Natural killer cell (primary cell): ENCODE results near the gene BCL2. TPM values are rescaled to one million over a fixed set of nuclear protein-coding genes. Genes with fewer than 3 reads are reported as not detected.
A peak's percentile ranks its signal among the peaks of the same experiment; 100 is the strongest.

Experiments used
- ATAC-seq, 3 donors: fragments of 150-1000 bp in 2 of 3; fragments of 200-7000 bp in 1 of 3; cut with Tn5 transposase; 1 replicate in 1 of 3; 2 replicates in 2 of 3; pipeline ENCODE4 v1.10.0; 2021; ENCODE audit warnings: mild to moderate bottlenecking in 2 of 3, moderate library complexity in 2 of 3
- DNase-seq, 2 donors: peaks; one replicate each; pipeline versions ENCODE4 v3.0.0 to v3.0.0-alpha.2; 2013 to 2021; ENCODE audit warnings: mixed read lengths in 1 of 2
- H3K27ac ChIP-seq: one replicate; pipeline ENCODE4 v1.5.1; 2013; ENCODE audit warnings: mild to moderate bottlenecking, low read length
- H3K27me3 ChIP-seq: one replicate; pipeline ENCODE4 v1.6.1; 2013; ENCODE audit warnings: low read length; ENCODE audit not compliant: control insufficient read depth, insufficient read depth
- H3K36me3 ChIP-seq: one replicate; pipeline ENCODE4 v1.6.1; 2013; ENCODE audit warnings: low read length; ENCODE audit not compliant: control insufficient read depth, insufficient read depth
- H3K4me1 ChIP-seq: one replicate; pipeline ENCODE4 v1.6.1; 2013; ENCODE audit warnings: low read length; ENCODE audit not compliant: control insufficient read depth, insufficient read depth
- H3K4me3 ChIP-seq: one replicate; pipeline ENCODE4 v1.5.1; 2013; ENCODE audit warnings: low read length
- H3K9me3 ChIP-seq: one replicate; pipeline ENCODE4 v1.6.1; 2013; ENCODE audit warnings: low read length; ENCODE audit not compliant: control insufficient read depth, insufficient read depth
- H3K27ac Mint-ChIP-seq, 2 donors: one replicate each; pipeline ENCODE4 v1.8.0; 2022; ENCODE audit warnings: mild to moderate bottlenecking in 2 of 2, mixed read lengths in 2 of 2, moderate library complexity in 1 of 2
- H3K27me3 Mint-ChIP-seq, 2 donors: one replicate each; pipeline ENCODE4 v1.8.0; 2022; ENCODE audit warnings: low read depth in 2 of 2, mixed read lengths in 2 of 2
- H3K36me3 Mint-ChIP-seq: one replicate; pipeline ENCODE4 v1.8.0; 2022; ENCODE audit warnings: mixed read lengths
- H3K4me1 Mint-ChIP-seq, 2 donors: one replicate each; pipeline ENCODE4 v1.8.0; 2022; ENCODE audit warnings: mixed read lengths in 2 of 2
- H3K4me3 Mint-ChIP-seq: one replicate; pipeline ENCODE4 v1.8.0; 2022; ENCODE audit warnings: mild to moderate bottlenecking, moderate library complexity, mixed read lengths
- H3K9me3 Mint-ChIP-seq, 2 donors: one replicate each; pipeline ENCODE4 v1.8.0; 2022; ENCODE audit warnings: mixed read lengths in 2 of 2
- whole genome bisulfite sequencing: methylation state at CpG from one replicate; pipeline ENCODE4 v1.1.7; 2013; ENCODE audit warnings: missing lambda C conversion rate; ENCODE audit not compliant: insufficient coverage; 5-methylcytosine and 5-hydroxymethylcytosine counted together
- intact Hi-C: fragments of 100-400 bp; cut with micrococcal nuclease; formaldehyde crosslinking; loops from one replicate; pipeline ENCODE4 v1.14.2; 2022
- total RNA-seq, 4 donors: library from RNA; stranded (reverse); fragments of 120-200 nt in 1 of 4; gene quantifications; one replicate each; pipeline versions ENCODE4 v1.2.3 to v1.2.4, GENCODE V29; 2013 to 2022
- TF ChIP-seq, protein P1 (sequence below): fragments of 200-600 bp; IDR thresholded peaks from one replicate; pipeline ENCODE4 v1.8.0; 2022; ENCODE audit warnings: antibody characterized with exemption

BCL2 gene
- total RNA-seq, 3 donors from 2014 or later (not counting 1 experiment from before 2014, with no cell fraction given): 28.2 to 64.2 (median 33.4) TPM

DNA sequence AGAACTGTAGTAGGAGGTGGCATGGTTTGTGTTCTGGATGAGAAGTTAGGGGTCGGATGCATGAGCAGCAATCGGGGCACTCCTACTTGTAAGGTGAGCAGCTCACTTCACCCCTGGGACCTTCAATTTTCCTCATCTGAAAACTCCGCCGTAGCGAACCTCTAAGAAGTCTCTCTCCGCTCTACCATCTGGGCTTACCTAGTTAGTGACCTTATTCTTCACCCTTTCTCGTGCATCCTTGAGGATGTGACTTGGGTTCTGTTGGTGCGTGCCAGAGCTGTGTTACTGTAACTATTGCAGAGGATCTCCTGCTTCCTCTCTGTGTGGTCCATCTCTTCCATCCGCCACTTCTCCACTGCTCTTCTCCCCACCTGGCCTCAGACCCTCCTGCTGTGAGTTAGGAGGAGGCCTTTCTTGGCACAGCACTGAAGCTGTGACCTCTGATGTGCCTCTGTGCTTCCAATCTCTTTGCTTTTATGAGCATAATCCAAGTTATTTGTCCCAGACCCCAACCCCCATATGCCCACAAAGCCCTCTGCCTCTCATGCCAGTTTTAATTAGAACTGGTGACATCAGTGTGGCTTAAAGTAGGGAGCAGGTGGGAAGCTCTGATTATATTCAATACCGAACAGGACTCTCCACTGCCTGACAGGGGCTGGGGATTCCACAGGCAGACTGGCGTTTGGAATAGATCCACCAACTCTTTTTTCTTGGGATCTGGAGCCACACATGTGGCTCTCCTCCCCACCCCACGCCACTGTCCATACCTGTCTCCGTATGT, 178.4 kb downstream of the BCL2 start:
- Mint-ChIP-seq H3K27me3 (no peaks in the 10 kb centered on the region), H3K36me3 (no peaks in the 10 kb centered on the region), H3K27ac (peak overlapping the region in 1 of 2 donors; percentile 54), H3K4me3 (no peak overlapping the region), H3K9me3 (no peaks in the 10 kb centered on the region), H3K4me1 (peaks cover 32 to 61% of the 10 kb centered on the region in 2 donors)
- DNase-seq (no peak), ATAC-seq (no peak)
- no peaks in the 10 kb centered on the region for H3K36me3 ChIP-seq
- H3K4me3 ChIP-seq: no peak overlapping the region
- no peaks in the 10 kb centered on the region for H3K9me3 ChIP-seq
- no peaks in the 10 kb centered on the region for H3K27me3 ChIP-seq
- no peak overlapping the region for H3K27ac ChIP-seq
- 96% methylated on average over 13 of the region's 13 CpGs for WGBS
- intact Hi-C loops: no loop called here
- peaks cover 43% of the 10 kb centered on the region for H3K4me1 ChIP-seq
- TF ChIP-seq, protein P1, sequence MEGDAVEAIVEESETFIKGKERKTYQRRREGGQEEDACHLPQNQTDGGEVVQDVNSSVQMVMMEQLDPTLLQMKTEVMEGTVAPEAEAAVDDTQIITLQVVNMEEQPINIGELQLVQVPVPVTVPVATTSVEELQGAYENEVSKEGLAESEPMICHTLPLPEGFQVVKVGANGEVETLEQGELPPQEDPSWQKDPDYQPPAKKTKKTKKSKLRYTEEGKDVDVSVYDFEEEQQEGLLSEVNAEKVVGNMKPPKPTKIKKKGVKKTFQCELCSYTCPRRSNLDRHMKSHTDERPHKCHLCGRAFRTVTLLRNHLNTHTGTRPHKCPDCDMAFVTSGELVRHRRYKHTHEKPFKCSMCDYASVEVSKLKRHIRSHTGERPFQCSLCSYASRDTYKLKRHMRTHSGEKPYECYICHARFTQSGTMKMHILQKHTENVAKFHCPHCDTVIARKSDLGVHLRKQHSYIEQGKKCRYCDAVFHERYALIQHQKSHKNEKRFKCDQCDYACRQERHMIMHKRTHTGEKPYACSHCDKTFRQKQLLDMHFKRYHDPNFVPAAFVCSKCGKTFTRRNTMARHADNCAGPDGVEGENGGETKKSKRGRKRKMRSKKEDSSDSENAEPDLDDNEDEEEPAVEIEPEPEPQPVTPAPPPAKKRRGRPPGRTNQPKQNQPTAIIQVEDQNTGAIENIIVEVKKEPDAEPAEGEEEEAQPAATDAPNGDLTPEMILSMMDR: no peak

DNA sequence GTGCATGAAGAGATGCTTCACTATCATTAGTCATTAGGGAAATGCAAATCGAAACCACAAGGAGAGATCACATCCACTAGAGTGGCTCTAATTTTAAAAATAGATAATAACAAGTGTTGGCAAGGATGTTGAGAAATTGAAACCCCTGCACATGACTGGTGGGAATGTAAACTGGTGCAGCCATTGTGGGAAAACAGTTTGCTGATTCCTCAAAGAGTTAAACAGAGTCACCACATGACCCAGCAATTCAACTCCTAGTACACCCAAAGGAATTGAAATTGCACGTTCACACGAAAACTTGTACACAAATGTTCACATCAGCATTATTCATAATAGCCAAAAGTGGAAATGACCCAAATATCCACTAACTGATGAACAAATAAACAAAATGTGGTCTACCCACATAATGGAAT, 179.5 kb downstream of the BCL2 start:
- no peak overlapping the region for H3K4me3 Mint-ChIP-seq

DNA sequence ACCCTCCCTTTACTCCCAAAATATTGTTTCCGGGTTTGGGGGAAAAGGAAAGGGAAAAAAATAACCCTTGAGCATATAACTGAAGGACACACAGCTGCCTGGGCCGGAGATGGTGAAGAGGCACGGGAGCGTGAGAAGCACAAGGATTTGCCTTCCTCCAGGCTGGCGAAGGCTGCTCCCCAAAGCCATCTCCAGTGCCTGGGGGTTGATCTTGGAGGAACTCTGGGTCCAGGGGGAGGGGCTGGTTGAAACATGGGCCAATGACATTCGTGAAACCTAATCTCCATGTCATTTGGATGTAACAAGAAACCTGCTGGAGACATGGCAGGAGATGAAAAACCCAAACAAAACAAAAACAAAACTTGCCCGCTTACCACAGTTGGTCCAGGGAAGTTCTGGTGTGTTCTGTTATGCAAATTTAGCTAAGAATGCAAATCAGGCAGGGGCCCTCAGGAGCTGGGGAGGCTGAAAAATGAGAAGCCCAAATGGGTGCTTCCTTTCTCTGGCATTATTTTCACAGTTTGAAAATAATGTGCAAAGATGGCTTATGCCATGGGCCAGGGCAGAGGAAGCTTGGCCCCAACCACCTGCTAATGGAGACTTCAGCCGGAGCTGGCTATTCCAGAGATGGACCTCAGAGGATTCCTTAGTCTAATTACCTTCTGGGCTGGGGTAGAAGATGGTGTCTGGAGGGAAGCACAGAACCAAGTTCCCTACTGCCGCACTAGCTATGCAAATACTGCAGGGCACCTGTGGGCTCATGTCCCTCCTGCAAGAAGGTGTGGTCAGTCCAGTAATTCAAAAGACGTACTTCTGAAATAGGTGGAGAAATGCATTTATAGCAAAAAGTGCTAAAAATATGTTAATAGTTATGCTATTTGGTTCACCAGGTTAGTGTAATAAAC, 180.9 kb downstream of the BCL2 start:
- 43% methylated on average over 10 of the region's 10 CpGs for WGBS
- Mint-ChIP-seq H3K4me1 (peaks cover 43 to 62% of the 10 kb centered on the region in 2 donors), H3K27ac (peak overlapping the region; percentile 77 to 90), H3K36me3 (no peaks in the 10 kb centered on the region), H3K4me3 (peak overlapping the region; percentile 84), H3K9me3 (no peaks in the 10 kb centered on the region), H3K27me3 (no peaks in the 10 kb centered on the region)
- peak overlapping the region; percentile 37 for H3K4me3 ChIP-seq
- no peaks in the 10 kb centered on the region for H3K9me3 ChIP-seq
- no peaks in the 10 kb centered on the region for H3K27me3 ChIP-seq
- TF ChIP-seq, protein P1: no peak
- ATAC-seq: peak; percentile 5 to 26 (median 15)
- H3K4me1 ChIP-seq: peaks cover 43% of the 10 kb centered on the region
- H3K27ac ChIP-seq: peak overlapping the region; percentile 57
- intact Hi-C loops: loop anchor here (2.0 kb wide), 1 partner anchor 16 kb away; no protein-coding TSS in a partner anchor
- no peak for DNase-seq
- no peaks in the 10 kb centered on the region for H3K36me3 ChIP-seq

More for the DNA sequence above, 179.5 kb downstream of the BCL2 start:
- no peaks in the 10 kb centered on the region for H3K36me3 Mint-ChIP-seq
- H3K27me3 Mint-ChIP-seq: no peaks in the 10 kb centered on the region
- DNase-seq: no peak
- H3K4me1 ChIP-seq: peaks cover 43% of the 10 kb centered on the region
- H3K27ac Mint-ChIP-seq: no peak overlapping the region
- no peaks in the 10 kb centered on the region for H3K9me3 Mint-ChIP-seq
- H3K4me3 ChIP-seq: no peak overlapping the region
- no peaks in the 10 kb centered on the region for H3K27me3 ChIP-seq
- no peaks in the 10 kb centered on the region for H3K9me3 ChIP-seq
- no peak overlapping the region for H3K27ac ChIP-seq
- 90% methylated on average over 2 of the region's 3 CpGs for WGBS
- no peak for ATAC-seq
- H3K4me1 Mint-ChIP-seq: peaks cover 43 to 72% of the 10 kb centered on the region in 2 donors
- intact Hi-C loops: no loop called here
- TF ChIP-seq, protein P1: no peak
- H3K36me3 ChIP-seq: no peaks in the 10 kb centered on the region
